H1 (cell line): Measurements from ENCODE around the gene LRRC25. TPM values are rescaled to one million over a fixed set of nuclear protein-coding genes. Genes with fewer than 3 reads are reported as not detected.

Source experiments
- CTCF ChIA-PET: fragments of 300-600 bp; sonication (Branson Sonifier 250); formaldehyde crosslinking; loops from one replicate; lab custom pipeline; 2021; ENCODE audit not compliant: partially characterized antibody; lab: Charles Lee
- POLR2A ChIA-PET: fragments of 300-600 bp; sonication (Branson Sonifier 250); formaldehyde crosslinking; loops from one replicate; lab custom pipeline; 2021; ENCODE audit warnings: inconsistent platforms; ENCODE audit not compliant: partially characterized antibody; lab: Charles Lee
- DNase-seq, 2 experiments: peaks; one replicate each; pipeline versions ENCODE4 v3.0.0 to v3.0.0-alpha.2; 2010 to 2022; ENCODE audit warnings: low spot score in 2 of 2, low read depth in 1 of 2, mixed read lengths in 1 of 2
- FAIRE-seq: peaks from 2 replicates; lab custom pipeline; 2011; peaks lifted over from hg19 to GRCh38; lab: Jason Lieb, UNC
- H2AFZ ChIP-seq: 2 replicates; pipeline ENCODE4 v1.8.1; 2012; ENCODE audit warnings: low read length, inconsistent platforms
- H2AK5ac ChIP-seq: 2 replicates; pipeline ENCODE4 v1.6.1; 2013; ENCODE audit warnings: low read depth, low read length
- H2BK120ac ChIP-seq: replicated peaks from 2 replicates; pipeline ENCODE3; 2013; ENCODE audit warnings: low read depth, low read length, inconsistent platforms
- H2BK12ac ChIP-seq: 2 replicates; pipeline ENCODE4 v1.6.1; 2013; ENCODE audit warnings: low read depth, low read length
- H2BK15ac ChIP-seq: 2 replicates; pipeline ENCODE4 v1.6.1; 2013; ENCODE audit warnings: low read length
- H2BK20ac ChIP-seq: 2 replicates; pipeline ENCODE4 v1.6.1; 2013; ENCODE audit warnings: low read length
- H2BK5ac ChIP-seq: 2 replicates; pipeline ENCODE4 v1.6.1; 2013; ENCODE audit warnings: low read depth, low read length
- H3K14ac ChIP-seq: 2 replicates; pipeline ENCODE4 v1.6.1; 2013; ENCODE audit warnings: inconsistent platforms; ENCODE audit not compliant: insufficient read length
- H3K18ac ChIP-seq: 2 replicates; pipeline ENCODE4 v1.6.1; 2013; ENCODE audit warnings: low read length; ENCODE audit errors: extremely low read depth
- H3K23ac ChIP-seq: 2 replicates; pipeline ENCODE4 v1.6.1; 2013; ENCODE audit warnings: inconsistent platforms; ENCODE audit not compliant: insufficient read length
- H3K23me2 ChIP-seq: 2 replicates; pipeline ENCODE4 v1.6.1; 2013; ENCODE audit warnings: low read depth, low read length
- H3K27ac ChIP-seq: 2 replicates; pipeline ENCODE4 v1.6.1; 2011; ENCODE audit warnings: low read depth, low read length, inconsistent platforms
- H3K27me3 ChIP-seq, 4 experiments: replicated peaks in 1 of 4; 1 replicate in 1 of 4; 2 replicates in 3 of 4; pipeline versions ENCODE4 v1.6.1 to v1.8.1; 2011 to 2013; ENCODE audit warnings: low read length in 3 of 4, mild to moderate bottlenecking in 3 of 4, inconsistent platforms in 2 of 4, mixed read lengths in 2 of 4, moderate library complexity in 1 of 4; ENCODE audit not compliant: control insufficient read depth in 3 of 4, insufficient read depth in 3 of 4; ENCODE audit errors: extremely low read depth in 1 of 4
- H3K36me3 ChIP-seq, 4 experiments: 2 replicates each; pipeline versions ENCODE4 v1.6.1 to v1.8.1; 2011 to 2013; ENCODE audit warnings: mild to moderate bottlenecking in 4 of 4, low read length in 3 of 4, moderate library complexity in 2 of 4, control low read depth in 1 of 4, inconsistent platforms in 1 of 4; ENCODE audit not compliant: insufficient read depth in 4 of 4, control insufficient read depth in 2 of 4
- H3K4ac ChIP-seq: replicated peaks from 2 replicates; pipeline ENCODE3; 2013; ENCODE audit warnings: low read length, low read depth, mixed read lengths, inconsistent platforms; ENCODE audit not compliant: insufficient read length
- H3K4me1 ChIP-seq, 4 experiments: replicated peaks in 1 of 4; 1 replicate in 1 of 4; 2 replicates in 3 of 4; pipeline versions ENCODE4 v1.6.1 to v1.8.1; 2011 to 2013; ENCODE audit warnings: low read length in 3 of 4, inconsistent platforms in 2 of 4, mixed read lengths in 1 of 4; ENCODE audit not compliant: insufficient read depth in 4 of 4, control insufficient read depth in 3 of 4
- H3K4me2 ChIP-seq, 2 experiments: 2 replicates each; pipeline versions ENCODE4 v1.6.1 to v1.8.1; 2011 to 2013; ENCODE audit warnings: low read depth in 2 of 2, low read length in 2 of 2, control low read depth in 1 of 2, inconsistent platforms in 1 of 2, mild to moderate bottlenecking in 1 of 2; ENCODE audit not compliant: insufficient read depth in 1 of 2
- H3K4me3 ChIP-seq, 4 experiments: fragments of 200-600, 300-600 bp in 1 of 4; sonication (generic), shearing (Covaris generic), sonication (Bioruptor Twin) in 1 of 4; 2 replicates each; pipeline versions ENCODE4 v1.5.1 to v1.8.1; 2011 to 2016; ENCODE audit warnings: low read length in 4 of 4, low read depth in 3 of 4, control low read depth in 2 of 4, inconsistent platforms in 2 of 4, mild to moderate bottlenecking in 2 of 4, mixed read lengths in 1 of 4, moderate library complexity in 1 of 4; ENCODE audit not compliant: insufficient read depth in 2 of 4; ENCODE audit errors: extremely low read depth in 1 of 4
- H3K56ac ChIP-seq: replicated peaks from 2 replicates; pipeline ENCODE3; 2013; ENCODE audit warnings: low read depth, mild to moderate bottlenecking, mixed read lengths, low read length, inconsistent platforms; ENCODE audit not compliant: insufficient read length
- H3K79me1 ChIP-seq: 2 replicates; pipeline ENCODE4 v1.6.1; 2013; ENCODE audit warnings: low read depth, low read length, control low read depth
- H3K79me2 ChIP-seq, 2 experiments: 2 replicates each; pipeline versions ENCODE4 v1.6.1 to v1.8.1; 2012 to 2013; ENCODE audit warnings: low read length in 2 of 2, mild to moderate bottlenecking in 2 of 2, inconsistent platforms in 1 of 2; ENCODE audit not compliant: insufficient read depth in 2 of 2, control insufficient read depth in 1 of 2
- H3K9ac ChIP-seq, 4 experiments: replicated peaks in 1 of 4; 1 replicate in 1 of 4; 2 replicates in 3 of 4; pipeline versions ENCODE4 v1.6.1 to v1.8.1; 2011 to 2013; ENCODE audit warnings: low read depth in 3 of 4, low read length in 3 of 4, control low read depth in 2 of 4, mild to moderate bottlenecking in 2 of 4, moderate library complexity in 2 of 4, inconsistent platforms in 1 of 4; ENCODE audit errors: extremely low read depth in 1 of 4
- H3K9me3 ChIP-seq, 2 experiments: 2 replicates each; pipeline versions ENCODE4 v1.6.1 to v1.8.1; 2012 to 2013; ENCODE audit warnings: mild to moderate bottlenecking in 2 of 2, moderate library complexity in 2 of 2, control low read depth in 1 of 2, inconsistent platforms in 1 of 2, low read depth in 1 of 2, low read length in 1 of 2, mixed read lengths in 1 of 2; ENCODE audit not compliant: insufficient read depth in 2 of 2
- H4K20me1 ChIP-seq, 2 experiments: replicated peaks in 1 of 2; 2 replicates each; pipeline versions ENCODE3 to v1.8.1; 2011 to 2013; ENCODE audit warnings: inconsistent platforms in 2 of 2, low read length in 2 of 2, mild to moderate bottlenecking in 1 of 2; ENCODE audit not compliant: insufficient read depth in 2 of 2, control insufficient read depth in 1 of 2
- H4K5ac ChIP-seq: 2 replicates; pipeline ENCODE4 v1.6.1; 2013; ENCODE audit warnings: low read length, low read depth, mixed read lengths, inconsistent platforms; ENCODE audit not compliant: insufficient read length
- H4K8ac ChIP-seq: 2 replicates; pipeline ENCODE4 v1.8.0; 2013; ENCODE audit warnings: mild to moderate bottlenecking, moderate library complexity, low read length, inconsistent platforms; ENCODE audit not compliant: insufficient read depth; ENCODE audit errors: extremely low read depth
- H4K91ac ChIP-seq: replicated peaks from 2 replicates; pipeline ENCODE3; 2013; ENCODE audit warnings: low read length, mixed read lengths, inconsistent platforms; ENCODE audit not compliant: insufficient read length
- CTCF ChIP-seq, 3 experiments: IDR thresholded peaks; 1 replicate in 2 of 3; 2 replicates in 1 of 3; pipeline versions ENCODE4 v1.5.1 to v1.6.1; 2011; ENCODE audit warnings: low read length in 3 of 3, mild to moderate bottlenecking in 3 of 3, inconsistent platforms in 2 of 3, low read depth in 1 of 3, moderate library complexity in 1 of 3; ENCODE audit not compliant: insufficient read depth in 1 of 3; ENCODE audit errors: control extremely low read depth in 1 of 3
- HDAC6 ChIP-seq: IDR thresholded peaks from one replicate; pipeline ENCODE4 v1.7.1; 2012; ENCODE audit warnings: low read depth, mild to moderate bottlenecking, inconsistent platforms, low read length, moderate library complexity
- JUN ChIP-seq: IDR thresholded peaks from 2 replicates; pipeline ENCODE4 v1.6.1; 2011; ENCODE audit warnings: low read depth, mild to moderate bottlenecking, improper control_type of control experiment, low read length
- RAD21 ChIP-seq, 2 experiments: IDR thresholded peaks in 1 of 2; conservative IDR thresholded peaks in 1 of 2; 2 replicates each; pipeline ENCODE4 v1.6.1; 2011; ENCODE audit warnings: low read depth in 2 of 2, low read length in 2 of 2, improper control_type of control experiment in 1 of 2, inconsistent platforms in 1 of 2, mild to moderate bottlenecking in 1 of 2, moderate library complexity in 1 of 2
- WGBS, 2 experiments: shearing (Covaris generic) in 1 of 2; methylation state at CpG; one replicate each; pipeline versions ENCODE4 v1.1.6 to v1.1.7; 2013 to 2015; ENCODE audit warnings: low lambda C conversion rate in 2 of 2, mixed read lengths in 2 of 2, inconsistent platforms in 1 of 2, low coverage in 1 of 2, missing lambda C conversion rate in 1 of 2; ENCODE audit not compliant: insufficient replicate concordance in 2 of 2, insufficient coverage in 1 of 2, insufficient read length in 1 of 2; ENCODE audit errors: extremely low coverage in 1 of 2, missing lambda C conversion rate in 1 of 2; 5-methylcytosine and 5-hydroxymethylcytosine counted together
- polyA plus RNA-seq, 7 experiments: library from polyadenylated mRNA; depleted of rRNA in 3 of 7; stranded (reverse) in 5 of 7; unstranded in 2 of 7; fragments of >200 nt in 5 of 7; fragments of 200-250 nt in 2 of 7; gene quantifications; 1 replicate in 5 of 7; 2 replicates in 1 of 7; 4 replicates in 1 of 7; pipeline versions ENCODE4 v1.2.1 to v1.2.3, GENCODE V29; 2011 to 2013; ENCODE audit warnings: missing spikeins in 2 of 7, mixed read lengths in 2 of 7
- total RNA-seq: library from RNA; stranded (reverse); fragmentation: NEBNext Ultra II Directional; extraction: Animal tissue kit (Norgen Biotek cat#: 25700); gene quantifications from 2 replicates; pipeline ENCODE4 v1.2.1, GENCODE V29; 2021

LRRC25 gene
- total and polyA plus RNA-seq, 2 of the 8 experiments (the other 6 are each of a cell fraction or from before 2014, with no cell fraction given): 0.20 to 0.41 TPM

GRCh38 chr19:18425515-18426415 is 28.3 kb upstream of the LRRC25 start:
- H3K56ac ChIP-seq: no peak overlapping the region
- peak overlapping the region; percentile 72; the same call in 1 of the 2 replicates for H2BK15ac ChIP-seq
- no peak overlapping the region for H3K14ac ChIP-seq
- H3K79me1 ChIP-seq: peaks cover 3% of the 10 kb centered on the region; the same call in 1 of the 2 replicates
- H3K23me2 ChIP-seq: peaks cover 6% of the 10 kb centered on the region; the same call in 1 of the 2 replicates
- peak overlapping the region; percentile 18; the same call in 1 of the 2 replicates for H4K8ac ChIP-seq
- H3K4me2 ChIP-seq: no peak overlapping the region
- H3K18ac ChIP-seq: no peak overlapping the region; the same call in none of the 2 replicates
- H4K20me1 ChIP-seq: peaks cover 4 to 16% of the 10 kb centered on the region in 2 experiments
- ChIA-PET POLR2A (interaction anchor here (0.8 to 3.8 kb wide), 5 partner anchors 8 to 134 kb away, joined by 4 to 27 read pairs (median 5); partner anchors contain the start of gene ISYNA1), CTCF (interaction anchor here (1.0 to 1.6 kb wide), 6 partner anchors 15 to 63 kb away, joined by 3 to 7 read pairs (median 4); no protein-coding TSS in a partner anchor)
- H2BK5ac ChIP-seq: no peak overlapping the region
- H2BK20ac ChIP-seq: no peak overlapping the region
- no peak for DNase-seq
- peaks cover 0 to 3% (median 0%) of the 10 kb centered on the region in 4 experiments; a peak in 2 of 7 replicates for H3K27me3 ChIP-seq
- no peak overlapping the region for H4K5ac ChIP-seq
- peak overlapping the region; percentile 53 for H4K91ac ChIP-seq
- 0 out of 2 replicates have a peak overlapping the region, but pooled peaks have one; percentile 82 for H2AK5ac ChIP-seq
- no peak overlapping the region for H3K27ac ChIP-seq
- H3K79me2 ChIP-seq: peaks cover 0 to 4% of the 10 kb centered on the region in 2 experiments; a peak in 1 of 4 replicates
- no peaks in the 10 kb centered on the region for H3K36me3 ChIP-seq
- peaks cover 0 to 32% (median 23%) of the 10 kb centered on the region in 4 experiments; a peak in 6 of 7 replicates for H3K4me1 ChIP-seq
- H2AFZ ChIP-seq: no peak overlapping the region
- H3K9me3 ChIP-seq: no peaks in the 10 kb centered on the region
- no peak overlapping the region for H3K9ac ChIP-seq
- H2BK12ac ChIP-seq: peak overlapping the region; percentile 87; the same call in 1 of the 2 replicates
- no peak overlapping the region for H2BK120ac ChIP-seq
- peak; percentile 5 to 12; a peak in 1 of 4 replicates for TF ChIP-seq RAD21 (IDR thresholded peaks at IDR 0.05 in 1 of 2, conservative IDR thresholded peaks at IDR 0.05 in 1 of 2; ENCODE audit: low read depth in 2 of 2, low read length in 2 of 2)
- TF ChIP-seq HDAC6: no peak
- TF ChIP-seq JUN: no peak
- TF ChIP-seq CTCF (IDR thresholded peaks at IDR 0.05; ENCODE audit: control extremely low read depth in 1 of 3, insufficient read depth in 1 of 3, low read depth in 1 of 3, low read length in 3 of 3): peak in 1 of 3 experiments; percentile 7; a peak in 1 of 4 replicates
- FAIRE-seq: no peak
- WGBS, 2 experiments: 71% methylated on average over 18 of the region's 18 CpGs; no CpG with 5 or more reads in 1 of the 2 experiments
- no peak overlapping the region for H3K4me3 ChIP-seq
- H3K4ac ChIP-seq: no peak overlapping the region
- H3K23ac ChIP-seq: no peak overlapping the region
